Activated CD4-positive, alpha-beta memory T cell treated with anti-CD3 and anti-CD28 coated beads, Interleukin-2, amount 10 ng/mL, durations not matched to agents 7 days and 5 days (primary cell): ENCODE data around the gene C10orf120. TPM values are rescaled to one million over a fixed set of nuclear protein-coding genes. Genes with fewer than 3 reads are reported as not detected.

Source experiments
- CTCF ChIA-PET: fragments of 350-600 bp; sonication (Branson Sonifier 250); formaldehyde crosslinking; loops from one replicate; lab custom pipeline; 2021; ENCODE audit warnings: antibody characterized with exemption, inconsistent platforms; lab: Charles Lee
- POLR2A ChIA-PET: fragments of 350-600 bp; sonication (Branson Sonifier 250); formaldehyde crosslinking; loops from one replicate; lab custom pipeline; 2021; ENCODE audit warnings: antibody characterized with exemption; lab: Charles Lee
- DNase-seq: peaks from one replicate; pipeline ENCODE4 v3.0.0-alpha.2; 2020
- H3K27ac Mint-ChIP-seq: one replicate; pipeline ENCODE4 v1.8.0; 2021; ENCODE audit warnings: mild to moderate bottlenecking, mixed read lengths
- H3K27me3 Mint-ChIP-seq: one replicate; pipeline ENCODE4 v1.8.0; 2021; ENCODE audit warnings: mixed read lengths
- H3K36me3 Mint-ChIP-seq: one replicate; pipeline ENCODE4 v1.8.0; 2021; ENCODE audit warnings: low read depth, mixed read lengths
- H3K4me1 Mint-ChIP-seq: one replicate; pipeline ENCODE4 v1.8.0; 2021; ENCODE audit warnings: mixed read lengths
- H3K4me3 Mint-ChIP-seq: one replicate; pipeline ENCODE4 v1.8.0; 2021; ENCODE audit warnings: mild to moderate bottlenecking, mixed read lengths
- H3K9me3 Mint-ChIP-seq: one replicate; pipeline ENCODE4 v1.8.0; 2021; ENCODE audit warnings: mixed read lengths
- total RNA-seq, 2 experiments: library from RNA; stranded (reverse); gene quantifications; one replicate each; pipeline ENCODE4 v1.2.3, GENCODE V29; 2021

The C10orf120 gene
- total RNA-seq, 2 experiments from 2014 or later: not detected

DNA sequence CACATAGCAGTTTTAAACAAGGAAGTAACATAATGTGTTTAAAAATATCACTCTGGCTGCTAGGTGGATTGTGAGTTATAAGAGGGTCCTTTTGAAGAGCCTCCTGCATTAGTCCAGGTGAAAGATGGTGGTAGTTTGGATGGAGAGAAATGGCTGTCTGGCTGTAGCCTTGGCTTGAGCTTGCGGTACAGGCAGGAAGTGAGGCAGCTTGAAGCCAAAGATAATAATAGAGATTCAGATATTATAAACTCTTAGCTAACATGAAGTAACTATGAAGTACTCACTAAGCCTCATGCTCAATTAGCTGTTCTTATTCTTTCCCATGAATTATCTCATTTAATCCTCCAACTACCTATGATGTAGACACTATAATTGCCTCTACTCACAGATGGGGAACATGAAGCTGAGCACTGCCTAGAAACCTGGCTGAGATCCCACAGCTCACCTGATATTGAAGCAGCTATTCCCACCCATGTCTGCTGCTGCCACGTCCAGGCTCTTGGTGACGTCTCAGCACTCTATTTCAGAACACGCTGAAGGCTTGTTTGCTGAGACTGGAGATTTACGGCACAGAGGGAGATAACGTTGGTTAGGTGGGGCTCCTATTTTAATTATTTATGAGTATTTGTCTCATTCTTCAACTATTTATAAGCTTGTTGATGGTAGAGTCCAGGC is 10.4 kb downstream of the C10orf120 start:
- peaks cover 9% of the 10 kb centered on the region for H3K27me3 Mint-ChIP-seq
- H3K4me1 Mint-ChIP-seq: no peaks in the 10 kb centered on the region
- POLR2A ChIA-PET: no interaction called here

DNA sequence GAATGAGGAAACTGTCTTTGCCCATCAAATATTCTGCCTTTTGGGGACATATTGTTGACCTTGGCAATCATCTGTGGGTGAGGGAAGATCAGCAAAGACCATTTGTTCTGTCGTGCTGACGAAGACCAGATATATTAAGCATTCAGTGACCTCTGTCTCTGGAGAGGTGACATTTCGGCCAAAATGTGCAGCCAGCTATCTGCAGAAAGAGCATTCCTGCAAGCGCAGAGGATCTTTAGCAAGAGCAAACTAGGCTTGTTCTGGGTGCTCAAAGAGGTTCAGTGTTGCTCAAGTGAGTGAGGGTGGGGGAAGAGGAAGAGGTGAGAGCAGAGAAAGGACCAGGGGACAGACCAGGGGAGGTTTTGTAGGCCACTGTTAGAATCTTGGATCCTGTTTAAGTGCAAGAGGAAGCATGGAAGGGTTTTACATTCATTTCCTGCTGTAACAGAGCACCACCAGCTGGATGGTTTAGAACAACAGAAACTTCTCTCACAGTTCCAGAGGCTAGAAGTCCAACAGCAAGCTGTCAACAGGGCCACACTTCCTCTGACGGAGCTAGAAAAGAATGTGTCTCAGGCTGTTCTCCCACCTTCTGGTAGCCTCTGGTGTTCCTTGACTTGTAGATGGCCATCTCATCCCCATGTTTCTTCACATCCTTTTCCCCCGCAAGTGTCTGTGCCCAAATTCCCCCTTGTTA is 11.2 kb downstream of the C10orf120 start:
- POLR2A ChIA-PET: no interaction called here

More for the DNA sequence above, 10.4 kb downstream of the C10orf120 start:
- CTCF ChIA-PET: no interaction called here
- no peak overlapping the region for H3K27ac Mint-ChIP-seq
- no peaks in the 10 kb centered on the region for H3K9me3 Mint-ChIP-seq
- DNase-seq: no peak
- no peak overlapping the region for H3K4me3 Mint-ChIP-seq
- no peaks in the 10 kb centered on the region for H3K36me3 Mint-ChIP-seq

DNA sequence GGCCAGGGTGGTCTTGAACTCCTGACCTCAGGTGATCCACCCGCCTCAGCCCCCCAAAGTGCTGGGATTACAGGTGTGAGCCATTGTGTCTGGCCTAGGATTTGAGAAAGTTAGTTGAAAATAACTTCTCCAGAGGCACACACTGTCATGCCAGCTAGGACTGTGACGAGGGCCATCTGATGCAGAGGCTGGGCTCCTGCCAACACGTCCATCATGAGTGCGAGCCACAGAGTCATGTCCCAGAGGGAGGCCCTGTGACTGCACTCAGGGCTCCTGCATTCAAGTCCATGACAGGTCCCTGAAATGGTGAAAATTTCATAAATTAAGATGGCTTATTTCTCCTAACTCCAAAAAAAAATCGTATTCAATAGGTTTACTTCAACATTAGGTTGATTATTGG is 17.1 kb downstream of the C10orf120 start:
- Mint-ChIP-seq H3K4me3 (no peak overlapping the region), H3K36me3 (no peaks in the 10 kb centered on the region), H3K27me3 (peaks cover 3% of the 10 kb centered on the region), H3K4me1 (no peaks in the 10 kb centered on the region), H3K9me3 (no peaks in the 10 kb centered on the region), H3K27ac (no peak overlapping the region)
- no peak for DNase-seq
- POLR2A ChIA-PET: no interaction called here
- CTCF ChIA-PET: no interaction called here

More for the DNA sequence above, 11.2 kb downstream of the C10orf120 start:
- Mint-ChIP-seq H3K9me3 (no peaks in the 10 kb centered on the region), H3K4me1 (no peaks in the 10 kb centered on the region), H3K27me3 (peaks cover 10% of the 10 kb centered on the region), H3K4me3 (no peak overlapping the region), H3K36me3 (no peaks in the 10 kb centered on the region), H3K27ac (no peak overlapping the region)
- no peak for DNase-seq
- CTCF ChIA-PET: no interaction called here

DNA sequence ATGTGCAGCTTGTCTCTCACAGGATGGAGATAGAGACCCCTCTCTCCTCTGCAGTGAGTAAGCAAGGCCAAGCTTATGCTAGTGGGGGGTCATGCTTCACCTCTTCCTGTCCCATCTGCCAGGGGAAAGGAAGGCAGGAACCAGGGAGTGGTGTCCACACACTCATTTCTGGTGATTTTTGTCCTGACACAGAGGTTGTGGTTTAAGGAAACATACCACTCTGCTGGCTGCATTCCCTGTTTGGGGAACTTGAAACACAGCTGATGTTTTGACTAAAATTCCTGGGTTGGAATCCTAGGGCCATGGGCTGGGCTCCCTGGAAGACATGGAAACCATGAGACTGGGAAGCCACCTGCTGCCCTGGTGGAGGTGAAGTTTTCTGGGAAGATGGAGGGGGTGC is 21.4 kb downstream of the C10orf120 start:
- no peak overlapping the region for H3K4me3 Mint-ChIP-seq
- no peaks in the 10 kb centered on the region for H3K9me3 Mint-ChIP-seq
- no peaks in the 10 kb centered on the region for H3K36me3 Mint-ChIP-seq
- H3K4me1 Mint-ChIP-seq: no peaks in the 10 kb centered on the region
- peaks cover 5% of the 10 kb centered on the region for H3K27me3 Mint-ChIP-seq
- ChIA-PET CTCF (no interaction called here), POLR2A (no interaction called here)
- DNase-seq: no peak
- no peak overlapping the region for H3K27ac Mint-ChIP-seq

DNA sequence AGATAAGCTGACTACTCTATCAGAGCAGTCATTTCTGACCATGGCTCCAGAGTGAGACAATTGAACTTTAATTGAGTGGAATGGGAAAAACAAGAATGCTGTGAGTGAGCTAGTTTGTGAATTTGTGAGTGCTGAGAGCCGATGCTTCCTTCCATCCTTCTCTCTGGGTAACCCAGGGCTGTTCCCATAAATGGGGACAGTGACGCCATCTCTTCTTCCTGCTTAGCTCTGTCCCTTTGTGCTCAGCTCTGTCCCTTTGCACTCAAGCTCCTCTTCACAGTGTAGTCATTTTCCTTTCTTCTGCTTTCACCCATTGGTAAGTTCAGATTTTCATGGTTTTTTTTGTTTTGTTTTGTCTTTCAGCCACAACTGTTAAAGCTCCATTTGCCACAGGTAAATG is 24.4 kb downstream of the C10orf120 start:
- no peak overlapping the region for H3K27ac Mint-ChIP-seq
- POLR2A ChIA-PET: no interaction called here

DNA sequence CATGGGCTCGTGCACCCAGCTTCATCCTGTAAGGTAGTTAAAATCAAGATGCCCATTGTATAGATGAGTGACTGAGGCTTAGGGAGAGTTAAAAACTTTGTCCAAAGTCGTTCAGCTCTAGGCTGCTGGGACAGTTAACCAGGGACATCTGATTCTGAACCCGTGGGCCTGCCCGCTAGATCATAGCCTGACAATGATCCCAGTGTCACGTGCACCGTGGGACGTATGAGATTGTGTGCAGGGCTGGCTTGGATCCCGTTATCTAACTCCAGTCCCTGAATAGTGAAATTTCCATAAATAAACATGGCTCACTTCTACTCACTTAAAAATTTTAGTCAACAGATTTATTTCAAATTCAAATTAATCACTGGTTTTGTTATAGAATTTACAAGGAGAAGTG is 24.9 kb downstream of the C10orf120 start:
- Mint-ChIP-seq H3K27me3 (peaks cover 5% of the 10 kb centered on the region), H3K27ac (no peak overlapping the region), H3K9me3 (no peaks in the 10 kb centered on the region), H3K4me3 (no peak overlapping the region), H3K4me1 (no peaks in the 10 kb centered on the region), H3K36me3 (no peaks in the 10 kb centered on the region)
- CTCF ChIA-PET: no interaction called here
- no peak for DNase-seq
- POLR2A ChIA-PET: no interaction called here

More for the DNA sequence above, 24.4 kb downstream of the C10orf120 start:
- CTCF ChIA-PET: no interaction called here
- Mint-ChIP-seq H3K4me1 (no peaks in the 10 kb centered on the region), H3K36me3 (no peaks in the 10 kb centered on the region), H3K27me3 (peaks cover 5% of the 10 kb centered on the region), H3K9me3 (no peaks in the 10 kb centered on the region), H3K4me3 (no peak overlapping the region)
- no peak for DNase-seq

DNA sequence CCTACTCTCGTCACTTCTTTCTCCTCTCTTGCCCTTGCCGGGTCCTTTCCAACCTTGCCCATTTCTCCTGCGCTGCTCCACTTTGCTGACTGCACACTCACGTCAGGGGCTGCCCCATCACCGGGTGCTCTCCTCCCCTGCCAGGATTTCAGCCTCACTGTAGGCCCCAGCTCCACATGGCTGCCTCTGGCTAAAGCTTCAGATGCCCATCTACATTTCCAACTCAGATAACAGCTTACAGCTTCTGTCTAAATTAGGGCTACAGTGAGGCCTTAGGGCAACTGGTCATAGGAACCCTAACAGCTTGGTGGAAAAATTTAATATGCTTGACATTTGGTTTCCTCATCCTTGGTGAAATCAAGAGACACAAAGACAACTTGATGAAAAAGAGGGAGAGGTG is 25.9 kb downstream of the C10orf120 start:
- DNase-seq: no peak
- H3K4me3 Mint-ChIP-seq: no peak overlapping the region
- no peaks in the 10 kb centered on the region for H3K36me3 Mint-ChIP-seq
- no peaks in the 10 kb centered on the region for H3K4me1 Mint-ChIP-seq
- H3K9me3 Mint-ChIP-seq: no peaks in the 10 kb centered on the region
- H3K27me3 Mint-ChIP-seq: peaks cover 8% of the 10 kb centered on the region
- ChIA-PET CTCF (no interaction called here), POLR2A (no interaction called here)
- no peak overlapping the region for H3K27ac Mint-ChIP-seq

DNA sequence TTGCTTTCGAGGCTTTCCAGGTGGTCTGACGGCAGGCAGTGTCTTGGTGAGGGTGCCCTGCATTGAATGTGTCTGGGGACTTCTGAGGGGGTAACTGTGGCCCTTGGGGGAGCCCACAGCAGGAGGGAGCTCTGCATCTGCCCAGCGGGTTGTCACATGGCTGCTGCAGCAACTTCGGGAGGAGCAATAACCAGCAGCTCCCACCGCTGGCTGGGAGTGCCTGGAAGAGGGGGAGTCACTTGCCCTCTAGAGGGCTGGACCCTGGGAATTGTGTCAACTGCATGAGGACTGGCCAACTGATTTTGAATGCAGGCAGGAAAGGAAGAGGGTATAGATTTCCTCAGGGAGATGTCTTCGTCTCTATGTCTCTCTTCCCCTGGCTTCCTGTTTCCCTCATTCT is 26.4 kb downstream of the C10orf120 start:
- no peaks in the 10 kb centered on the region for H3K4me1 Mint-ChIP-seq

DNA sequence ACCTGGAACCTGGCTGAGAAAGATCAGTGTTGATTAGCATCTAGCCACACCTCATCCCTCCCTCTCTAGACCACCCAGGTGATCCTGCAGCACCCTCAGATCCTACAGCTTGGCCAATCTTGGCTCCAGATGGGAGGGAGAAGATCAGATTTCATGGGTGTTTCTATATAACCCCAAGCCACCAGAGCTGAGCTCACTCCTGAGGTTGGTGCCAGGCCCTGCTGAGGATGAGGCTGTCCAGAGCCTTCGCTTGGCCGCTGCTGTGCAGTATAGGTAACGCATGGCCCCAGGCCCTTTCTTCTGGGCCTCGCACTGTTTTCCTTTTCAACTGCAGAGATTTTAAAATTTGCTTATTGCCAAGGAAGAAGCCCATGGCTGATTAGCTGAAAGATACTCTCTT is 27.0 kb downstream of the C10orf120 start:
- Mint-ChIP-seq H3K27me3 (peaks cover 10% of the 10 kb centered on the region), H3K4me3 (no peak overlapping the region), H3K9me3 (no peaks in the 10 kb centered on the region), H3K36me3 (no peaks in the 10 kb centered on the region), H3K4me1 (no peaks in the 10 kb centered on the region), H3K27ac (no peak overlapping the region)
- no peak for DNase-seq
- ChIA-PET POLR2A (no interaction called here), CTCF (no interaction called here)

More for the DNA sequence above, 26.4 kb downstream of the C10orf120 start:
- Mint-ChIP-seq H3K4me3 (no peak overlapping the region), H3K27ac (no peak overlapping the region), H3K9me3 (no peaks in the 10 kb centered on the region), H3K27me3 (peaks cover 8% of the 10 kb centered on the region), H3K36me3 (no peaks in the 10 kb centered on the region)
- no peak for DNase-seq
- CTCF ChIA-PET: no interaction called here
- POLR2A ChIA-PET: no interaction called here

DNA sequence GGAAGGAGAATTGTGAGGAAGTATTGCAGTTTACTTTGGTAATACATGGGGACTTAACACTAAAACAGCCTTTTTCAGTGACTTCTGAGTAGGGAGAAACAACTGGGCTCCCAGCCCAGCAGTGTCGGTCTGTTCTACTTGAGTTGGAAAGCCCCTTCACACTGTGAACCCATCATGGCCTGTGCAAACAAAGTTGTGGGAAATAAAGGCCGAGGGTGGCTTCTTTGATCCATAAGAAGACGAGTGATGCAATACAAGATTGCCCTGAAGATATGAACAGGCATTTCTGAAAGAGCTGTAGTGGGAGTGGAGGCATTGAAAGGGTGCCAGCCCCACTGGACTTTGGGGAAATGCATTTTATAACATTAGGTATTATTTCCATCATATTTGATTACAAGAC is 28.3 kb downstream of the C10orf120 start:
- no peak for DNase-seq
- Mint-ChIP-seq H3K4me3 (no peak overlapping the region), H3K9me3 (no peaks in the 10 kb centered on the region), H3K36me3 (no peaks in the 10 kb centered on the region), H3K27ac (no peak overlapping the region), H3K27me3 (peaks cover 12% of the 10 kb centered on the region), H3K4me1 (no peaks in the 10 kb centered on the region)
- POLR2A ChIA-PET: no interaction called here
- CTCF ChIA-PET: no interaction called here

DNA sequence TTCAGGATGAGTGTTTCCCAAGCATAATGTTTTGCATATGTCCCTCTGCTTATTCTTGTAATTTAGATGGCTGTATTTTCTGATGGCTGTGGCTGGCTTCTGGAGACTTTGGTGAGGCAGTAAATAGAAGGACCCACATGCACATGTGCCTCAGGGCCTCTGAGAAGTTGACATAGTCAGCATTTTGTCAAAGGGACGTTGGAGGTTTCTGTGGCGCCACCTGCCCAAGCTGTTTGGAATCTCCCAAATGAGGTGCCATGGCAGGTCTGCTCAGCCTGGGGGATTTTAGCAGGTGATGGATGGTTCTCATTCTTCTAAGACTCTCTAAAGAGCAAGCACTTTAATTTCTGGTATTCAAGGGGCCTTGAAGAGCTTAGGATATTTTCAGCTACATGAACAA is 29.8 kb downstream of the C10orf120 start:
- no peak overlapping the region for H3K4me3 Mint-ChIP-seq
- no peak overlapping the region for H3K27ac Mint-ChIP-seq
- H3K4me1 Mint-ChIP-seq: no peaks in the 10 kb centered on the region
- no peaks in the 10 kb centered on the region for H3K36me3 Mint-ChIP-seq
- ChIA-PET CTCF (no interaction called here), POLR2A (no interaction called here)
- H3K27me3 Mint-ChIP-seq: peaks cover 7% of the 10 kb centered on the region
- no peak for DNase-seq
- H3K9me3 Mint-ChIP-seq: no peaks in the 10 kb centered on the region

DNA sequence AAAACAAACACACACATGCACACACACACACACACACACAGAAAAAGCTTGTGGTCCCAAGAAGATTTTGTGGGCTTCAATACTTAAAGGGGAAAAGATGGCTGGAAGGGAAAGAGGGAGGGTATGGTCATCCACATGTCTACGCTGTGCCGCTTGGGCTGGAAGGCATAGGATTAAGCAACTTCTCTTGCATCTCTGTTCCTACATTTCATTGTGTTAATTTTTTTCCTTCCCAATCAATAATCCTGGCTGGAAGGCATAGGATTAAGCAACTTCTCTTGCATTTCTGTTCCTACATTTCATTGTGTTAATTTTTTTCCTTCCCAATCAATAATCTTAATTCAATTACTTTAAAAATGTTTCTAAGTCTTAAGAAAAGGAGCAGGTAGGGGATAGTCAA is 30.6 kb downstream of the C10orf120 start:
- ChIA-PET CTCF (no interaction called here), POLR2A (no interaction called here)
- no peak overlapping the region for H3K27ac Mint-ChIP-seq
- H3K4me1 Mint-ChIP-seq: no peaks in the 10 kb centered on the region
- no peak for DNase-seq
- no peaks in the 10 kb centered on the region for H3K9me3 Mint-ChIP-seq
- peaks cover 7% of the 10 kb centered on the region for H3K27me3 Mint-ChIP-seq
- H3K4me3 Mint-ChIP-seq: no peak overlapping the region
- H3K36me3 Mint-ChIP-seq: no peaks in the 10 kb centered on the region

DNA sequence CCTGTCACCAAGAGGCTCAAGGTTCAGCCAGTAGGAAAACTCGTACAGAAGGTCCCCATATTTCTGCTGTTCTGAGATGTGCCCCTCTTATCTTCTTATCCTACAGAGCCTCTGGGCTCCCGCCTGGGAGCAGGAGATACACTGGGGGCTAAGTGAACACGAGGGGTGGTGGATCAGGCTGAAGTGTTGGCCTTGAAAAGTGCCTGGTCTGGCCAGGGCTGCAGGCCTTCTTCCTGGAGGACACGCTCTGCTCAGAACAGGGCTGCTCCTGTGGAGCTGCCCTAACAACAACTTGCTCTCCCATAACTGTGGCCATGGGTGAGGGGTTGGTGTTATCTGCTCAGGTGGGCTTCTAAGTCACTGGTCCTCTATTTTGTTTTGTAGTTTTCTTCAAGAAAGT is 33.7 kb downstream of the C10orf120 start:
- no peaks in the 10 kb centered on the region for H3K4me1 Mint-ChIP-seq
- DNase-seq: no peak
- POLR2A ChIA-PET: no interaction called here
- H3K36me3 Mint-ChIP-seq: no peaks in the 10 kb centered on the region
- H3K4me3 Mint-ChIP-seq: no peak overlapping the region
- no peak overlapping the region for H3K27ac Mint-ChIP-seq
- H3K9me3 Mint-ChIP-seq: no peaks in the 10 kb centered on the region
- peaks cover 7% of the 10 kb centered on the region for H3K27me3 Mint-ChIP-seq
- CTCF ChIA-PET: no interaction called here

DNA sequence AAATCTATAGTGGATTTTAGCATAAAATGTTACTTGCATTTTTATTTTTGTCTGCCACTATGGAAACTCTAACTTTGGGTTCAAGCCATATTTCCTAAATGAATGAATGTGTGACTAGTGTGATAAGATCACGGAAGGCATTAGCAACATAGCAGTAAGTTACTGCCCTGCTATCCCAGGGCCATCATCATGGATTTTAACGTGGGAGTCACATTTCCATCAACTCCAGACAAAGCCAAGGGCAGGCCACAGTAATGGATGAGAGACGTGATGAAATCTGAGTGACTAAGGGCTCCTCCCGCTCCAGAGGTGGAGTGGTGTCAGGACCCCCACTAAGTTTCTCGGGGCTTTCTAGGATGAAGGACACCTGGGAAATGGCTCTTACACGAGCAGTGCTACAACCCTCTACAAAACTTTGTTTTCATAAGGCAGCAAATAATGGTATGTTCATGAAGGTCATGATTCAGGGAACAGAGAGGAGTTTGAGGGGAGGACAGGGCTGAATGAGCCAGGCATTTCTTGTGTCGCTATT is 34.3 kb downstream of the C10orf120 start:
- peaks cover 7% of the 10 kb centered on the region for H3K27me3 Mint-ChIP-seq
- POLR2A ChIA-PET: no interaction called here
- H3K4me3 Mint-ChIP-seq: no peak overlapping the region
- no peaks in the 10 kb centered on the region for H3K36me3 Mint-ChIP-seq
- no peaks in the 10 kb centered on the region for H3K4me1 Mint-ChIP-seq
- CTCF ChIA-PET: no interaction called here
- H3K27ac Mint-ChIP-seq: no peak overlapping the region
- no peaks in the 10 kb centered on the region for H3K9me3 Mint-ChIP-seq
- DNase-seq: no peak
